Activated CD4-positive, alpha-beta T cell treated with anti-CD3 and anti-CD28 coated beads, Interleukin-2, amount 50 U/mL, for 48 hours (primary cell): ENCODE results near the gene TAS1R3.

ENCODE experiments used
- DNase-seq, 2 experiments: peaks; one replicate each; pipeline ENCODE4 v3.0.0-alpha.2; 2020

Gene TAS1R3

GRCh38 chr1:1324524-1325287 lies 6.4 kb upstream of the TAS1R3 start, which contains the start of the genes CPTP and INTS11:
TSS of gene CPTP (plus strand) at chr1:1324802. CDS start at chr1:1326911, 2,109 bp downstream.
TSS of gene INTS11 (minus strand) at chr1:1324660. CDS start at chr1:1324608, 52 bp downstream.
- peak; percentile 96 for DNase-seq

DNA sequence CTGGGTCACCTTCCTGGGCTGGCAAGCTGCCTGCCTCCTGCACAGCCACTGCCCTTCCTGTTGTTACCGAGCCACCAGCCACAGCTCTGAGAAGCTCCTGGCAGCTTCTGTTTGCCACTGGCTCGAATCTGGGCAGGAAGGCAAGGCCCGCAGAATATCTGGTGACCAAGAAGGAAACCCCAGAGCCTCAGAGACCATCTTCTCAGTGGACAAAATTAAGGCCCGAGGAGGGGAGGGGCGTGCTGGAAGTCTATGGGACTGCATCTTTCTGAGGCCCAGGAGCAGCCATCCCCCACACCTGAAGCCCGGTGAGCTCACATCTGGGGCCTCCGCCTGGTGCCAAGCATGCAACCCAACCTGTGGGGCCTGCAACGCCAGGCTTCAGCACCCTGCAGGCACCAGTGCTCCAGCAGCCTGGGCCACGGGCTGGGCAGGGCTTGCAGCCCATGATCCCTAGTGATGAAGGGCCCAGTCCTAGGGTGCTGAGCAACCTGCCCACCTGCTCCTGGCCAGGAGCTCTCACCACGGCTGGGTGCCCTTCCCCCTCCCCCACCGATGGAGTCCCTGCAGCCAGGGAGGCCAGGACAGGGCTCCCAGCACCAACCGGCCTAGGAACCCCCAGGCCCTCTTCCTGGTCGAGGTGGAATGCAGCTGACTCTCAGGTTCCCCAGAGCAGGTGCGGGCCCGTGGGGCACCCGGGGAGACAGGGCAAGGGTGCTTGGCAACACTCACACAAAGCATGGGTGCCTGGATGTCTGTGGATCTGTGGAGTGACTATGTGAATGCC lies 5.6 kb upstream of the TAS1R3 start:
- DNase-seq: no peak

GRCh38 chr1:1326075-1326605 lies 4.9 kb upstream of the TAS1R3 start:
- DNase-seq: no peak

- DNase-seq: no peak
Observed at GRCh38 chr1:1327291-1327690, 3.8 kb upstream of the TAS1R3 start.

DNA sequence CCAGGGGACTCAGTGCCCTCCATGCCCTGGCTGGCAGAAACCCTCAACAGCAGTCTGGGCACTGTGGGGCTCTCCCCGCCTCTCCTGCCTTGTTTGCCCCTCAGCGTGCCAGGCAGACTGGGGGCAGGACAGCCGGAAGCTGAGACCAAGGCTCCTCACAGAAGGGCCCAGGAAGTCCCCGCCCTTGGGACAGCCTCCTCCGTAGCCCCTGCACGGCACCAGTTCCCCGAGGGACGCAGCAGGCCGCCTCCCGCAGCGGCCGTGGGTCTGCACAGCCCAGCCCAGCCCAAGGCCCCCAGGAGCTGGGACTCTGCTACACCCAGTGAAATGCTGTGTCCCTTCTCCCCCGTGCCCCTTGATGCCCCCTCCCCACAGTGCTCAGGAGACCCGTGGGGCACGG lies 2.8 kb upstream of the TAS1R3 start:
- no peak for DNase-seq

- no peak for DNase-seq
Observed at GRCh38 chr1:1329304-1330210, 1.5 kb upstream of the TAS1R3 start.

DNA sequence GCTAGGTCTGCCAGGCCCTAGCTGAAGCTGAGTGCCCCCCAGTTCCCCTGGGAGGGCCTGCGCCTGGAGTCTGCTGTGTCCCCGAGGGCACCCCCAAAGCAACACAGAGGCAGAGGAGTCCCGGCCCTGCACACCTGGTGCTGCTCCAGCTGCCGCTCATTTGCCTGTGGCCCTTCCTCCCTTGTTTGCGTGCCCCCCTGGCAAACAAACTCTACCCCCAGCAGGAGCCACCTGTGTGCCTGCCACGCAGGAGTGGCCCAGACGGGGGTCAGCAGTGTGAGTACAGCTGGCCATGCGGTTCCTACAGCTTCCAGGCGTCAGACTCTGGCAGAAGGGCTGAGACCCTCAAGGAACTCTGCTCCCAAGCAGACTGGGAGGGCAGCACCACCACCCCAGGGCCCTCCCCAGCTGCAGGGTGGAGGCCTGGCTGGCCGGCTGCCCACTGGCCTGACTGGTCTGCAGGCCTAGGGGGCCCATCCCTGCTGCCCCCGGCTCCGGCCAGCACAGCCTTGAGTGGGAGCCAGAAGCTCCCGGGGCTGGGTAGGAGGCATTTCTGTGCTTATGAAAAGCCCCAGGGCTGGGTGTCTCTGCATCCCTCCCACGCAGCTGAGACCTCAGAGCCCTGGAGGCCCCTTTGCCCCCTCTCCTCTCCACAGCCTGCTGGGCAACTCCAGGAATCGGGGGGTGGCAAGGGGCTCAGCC lies 563 bp upstream of the TAS1R3 start:
- DNase-seq: no peak

GRCh38 chr1:1332031-1332755 lies 1.1 kb downstream of the TAS1R3 start:
- DNase-seq: no peak

GRCh38 chr1:1332774-1333480 lies 1.8 kb downstream of the TAS1R3 start:
- no peak for DNase-seq

DNA sequence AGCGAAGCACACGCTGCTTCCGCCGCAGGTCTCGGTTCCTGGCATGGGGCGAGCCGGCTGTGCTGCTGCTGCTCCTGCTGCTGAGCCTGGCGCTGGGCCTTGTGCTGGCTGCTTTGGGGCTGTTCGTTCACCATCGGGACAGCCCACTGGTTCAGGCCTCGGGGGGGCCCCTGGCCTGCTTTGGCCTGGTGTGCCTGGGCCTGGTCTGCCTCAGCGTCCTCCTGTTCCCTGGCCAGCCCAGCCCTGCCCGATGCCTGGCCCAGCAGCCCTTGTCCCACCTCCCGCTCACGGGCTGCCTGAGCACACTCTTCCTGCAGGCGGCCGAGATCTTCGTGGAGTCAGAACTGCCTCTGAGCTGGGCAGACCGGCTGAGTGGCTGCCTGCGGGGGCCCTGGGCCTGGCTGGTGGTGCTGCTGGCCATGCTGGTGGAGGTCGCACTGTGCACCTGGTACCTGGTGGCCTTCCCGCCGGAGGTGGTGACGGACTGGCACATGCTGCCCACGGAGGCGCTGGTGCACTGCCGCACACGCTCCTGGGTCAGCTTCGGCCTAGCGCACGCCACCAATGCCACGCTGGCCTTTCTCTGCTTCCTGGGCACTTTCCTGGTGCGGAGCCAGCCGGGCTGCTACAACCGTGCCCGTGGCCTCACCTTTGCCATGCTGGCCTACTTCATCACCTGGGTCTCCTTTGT lies 2.6 kb downstream of the TAS1R3 start:
- DNase-seq: no peak

GRCh38 chr1:1334835-1335234 lies 3.8 kb downstream of the TAS1R3 start:
- no peak for DNase-seq

DNA sequence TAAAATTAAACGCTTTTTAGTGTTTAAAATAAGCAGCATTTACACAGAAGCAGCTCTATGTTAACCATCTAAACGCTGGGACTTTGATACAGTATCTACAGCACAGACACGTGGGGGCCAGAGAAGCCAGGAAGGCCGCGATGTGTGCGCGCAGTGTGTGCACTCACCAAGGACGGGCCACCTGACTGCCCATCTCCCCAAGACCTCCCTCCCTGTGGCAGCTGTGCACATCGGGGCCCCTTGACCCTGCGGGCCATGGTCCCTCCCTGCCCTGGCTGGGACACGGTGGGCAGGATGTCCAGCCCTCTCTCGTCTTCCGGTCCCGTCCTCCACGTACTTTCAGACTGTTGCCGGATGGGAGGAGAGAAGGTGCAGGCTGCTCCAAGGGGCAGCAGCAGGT lies 4.2 kb downstream of the TAS1R3 start:
- no peak for DNase-seq

DNA sequence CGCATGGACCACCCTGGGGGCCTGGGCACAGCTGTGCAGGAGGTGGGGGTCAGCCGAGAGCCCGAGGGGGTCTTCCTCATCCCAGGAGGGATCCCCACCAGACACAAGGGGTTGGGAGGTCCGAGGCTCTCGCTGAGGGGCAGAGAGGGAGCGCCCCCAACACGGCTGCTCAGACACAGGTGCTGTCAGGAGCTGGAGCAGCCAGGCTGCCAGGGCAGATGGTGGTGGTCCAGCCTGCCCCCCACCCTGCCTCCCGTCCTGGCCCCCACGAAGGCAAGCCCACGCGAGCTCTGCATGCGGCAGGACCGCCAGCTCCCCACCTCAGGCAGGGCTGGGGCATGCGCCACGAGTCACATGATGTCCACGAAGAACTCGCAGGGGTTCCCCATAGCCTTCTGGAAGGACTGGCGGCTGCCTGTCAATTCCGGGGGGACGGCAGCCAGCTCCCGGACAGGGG lies 4.7 kb downstream of the TAS1R3 start:
- no peak for DNase-seq

DNA sequence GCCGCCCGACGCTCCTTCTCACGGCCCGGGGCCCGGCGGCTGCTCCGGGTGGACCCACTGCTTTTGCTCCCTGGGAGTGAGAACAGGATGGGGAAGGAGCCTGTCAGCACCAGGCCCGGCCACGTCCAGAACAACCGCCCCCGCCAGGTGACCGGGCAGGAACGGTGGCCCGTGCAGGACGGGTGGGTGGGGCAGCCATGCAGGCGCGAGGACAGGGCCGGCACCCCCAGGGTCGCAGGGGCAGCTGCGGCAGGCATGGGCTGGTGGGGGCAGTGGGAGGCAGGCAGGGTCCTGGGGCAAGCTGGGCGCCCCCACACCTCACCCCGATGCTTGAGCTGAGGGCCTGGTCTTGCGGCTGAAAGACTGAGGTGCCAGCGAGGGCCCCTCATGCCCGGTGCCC lies 5.4 kb downstream of the TAS1R3 start:
- no peak for DNase-seq

GRCh38 chr1:1336931-1337792 lies 6.1 kb downstream of the TAS1R3 start:
- no peak for DNase-seq

- peak; percentile 50 to 55 for DNase-seq
Observed at GRCh38 chr1:1337793-1338147, 6.7 kb downstream of the TAS1R3 start.

- no peak for DNase-seq
Observed at GRCh38 chr1:1338278-1338677, 7.2 kb downstream of the TAS1R3 start.

GRCh38 chr1:1340185-1340584 lies 9.1 kb downstream of the TAS1R3 start:
- no peak for DNase-seq
